GM18517 (cell line): Measurements from ENCODE around the gene YIPF1.

Source experiments
- ATAC-seq: cut with Tn5 transposase; IDR thresholded peaks from one replicate; pipeline ENCODE4 v1.9.1; 2021; ENCODE audit warnings: mild to moderate bottlenecking, moderate library complexity; ENCODE audit not compliant: unreplicated experiment

The YIPF1 gene

GRCh38 chr1:53889304-53890298 lies at the start of gene YIPF1:
YIPF1 (minus strand) TSS chr1:53889797; CDS start chr1:53888937, 860 bp downstream.
- peak; percentile 85 for ATAC-seq

GRCh38 chr1:53938136-53938830 lies 48.7 kb upstream of the YIPF1 start:
- ATAC-seq: no peak

GRCh38 chr1:53936430-53936829 lies 46.8 kb upstream of the YIPF1 start:
- no peak for ATAC-seq

GRCh38 chr1:53934170-53934765 lies 44.7 kb upstream of the YIPF1 start:
- ATAC-seq: no peak

- ATAC-seq: no peak
Observed at GRCh38 chr1:53931523-53931922, 41.9 kb upstream of the YIPF1 start.

GRCh38 chr1:53930932-53931331 lies 41.3 kb upstream of the YIPF1 start:
- ATAC-seq: no peak

GRCh38 chr1:53929246-53929960 lies 39.8 kb upstream of the YIPF1 start:
- no peak for ATAC-seq

- ATAC-seq: no peak
Observed at GRCh38 chr1:53927376-53927881, 37.8 kb upstream of the YIPF1 start.

- no peak for ATAC-seq
Observed at GRCh38 chr1:53919675-53920066, 30.1 kb upstream of the YIPF1 start.

- no peak for ATAC-seq
Observed at GRCh38 chr1:53918343-53918742, 28.7 kb upstream of the YIPF1 start.

- ATAC-seq: no peak
Observed at GRCh38 chr1:53913352-53914033, 23.9 kb upstream of the YIPF1 start.

- no peak for ATAC-seq
Observed at GRCh38 chr1:53911442-53911841, 21.8 kb upstream of the YIPF1 start.

GRCh38 chr1:53909946-53910345 lies 20.3 kb upstream of the YIPF1 start:
- ATAC-seq: no peak

- no peak for ATAC-seq
Observed at GRCh38 chr1:53906121-53906520, 16.5 kb upstream of the YIPF1 start.

- no peak for ATAC-seq
Observed at GRCh38 chr1:53905509-53905908, 15.9 kb upstream of the YIPF1 start.

- no peak for ATAC-seq
Observed at GRCh38 chr1:53902235-53903138, 12.9 kb upstream of the YIPF1 start.

GRCh38 chr1:53899708-53900107 lies 10.1 kb upstream of the YIPF1 start:
- ATAC-seq: no peak

- ATAC-seq: no peak
Observed at GRCh38 chr1:53899206-53899628, 9.6 kb upstream of the YIPF1 start.

GRCh38 chr1:53896635-53897229 lies 7.1 kb upstream of the YIPF1 start:
- ATAC-seq: no peak
